NB4 (cell line): ENCODE data around the gene ZNF609.

Experiments used
- MAX ChIP-seq: IDR thresholded peaks from 2 replicates; pipeline ENCODE4 v1.6.1; 2011; ENCODE audit warnings: low read depth, low read length
- POLR2A ChIP-seq: IDR thresholded peaks from 2 replicates; pipeline ENCODE4 v1.6.1; 2011; ENCODE audit warnings: mild to moderate bottlenecking; ENCODE audit not compliant: insufficient read length; ENCODE audit errors: extremely low read depth
- TF ChIP-seq, protein P1 (sequence below): IDR thresholded peaks from one replicate; pipeline ENCODE4 v1.5.1; 2012; ENCODE audit warnings: low read depth, low read length

- TF ChIP-seq POLR2A (no peak), MAX (no peak)
- TF ChIP-seq, protein P1, sequence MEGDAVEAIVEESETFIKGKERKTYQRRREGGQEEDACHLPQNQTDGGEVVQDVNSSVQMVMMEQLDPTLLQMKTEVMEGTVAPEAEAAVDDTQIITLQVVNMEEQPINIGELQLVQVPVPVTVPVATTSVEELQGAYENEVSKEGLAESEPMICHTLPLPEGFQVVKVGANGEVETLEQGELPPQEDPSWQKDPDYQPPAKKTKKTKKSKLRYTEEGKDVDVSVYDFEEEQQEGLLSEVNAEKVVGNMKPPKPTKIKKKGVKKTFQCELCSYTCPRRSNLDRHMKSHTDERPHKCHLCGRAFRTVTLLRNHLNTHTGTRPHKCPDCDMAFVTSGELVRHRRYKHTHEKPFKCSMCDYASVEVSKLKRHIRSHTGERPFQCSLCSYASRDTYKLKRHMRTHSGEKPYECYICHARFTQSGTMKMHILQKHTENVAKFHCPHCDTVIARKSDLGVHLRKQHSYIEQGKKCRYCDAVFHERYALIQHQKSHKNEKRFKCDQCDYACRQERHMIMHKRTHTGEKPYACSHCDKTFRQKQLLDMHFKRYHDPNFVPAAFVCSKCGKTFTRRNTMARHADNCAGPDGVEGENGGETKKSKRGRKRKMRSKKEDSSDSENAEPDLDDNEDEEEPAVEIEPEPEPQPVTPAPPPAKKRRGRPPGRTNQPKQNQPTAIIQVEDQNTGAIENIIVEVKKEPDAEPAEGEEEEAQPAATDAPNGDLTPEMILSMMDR, result no peak
Measured at GRCh38 chr15:64693134-64693533, 232.8 kb downstream of the ZNF609 start.
